ENCODE data around the gene CCNG2. TPM values are rescaled to one million over a fixed set of nuclear protein-coding genes. Genes with fewer than 3 reads are reported as not detected.

Gene CCNG2
- total RNA-seq, 1 donor from 2014 or later: 39.3 TPM

DNA sequence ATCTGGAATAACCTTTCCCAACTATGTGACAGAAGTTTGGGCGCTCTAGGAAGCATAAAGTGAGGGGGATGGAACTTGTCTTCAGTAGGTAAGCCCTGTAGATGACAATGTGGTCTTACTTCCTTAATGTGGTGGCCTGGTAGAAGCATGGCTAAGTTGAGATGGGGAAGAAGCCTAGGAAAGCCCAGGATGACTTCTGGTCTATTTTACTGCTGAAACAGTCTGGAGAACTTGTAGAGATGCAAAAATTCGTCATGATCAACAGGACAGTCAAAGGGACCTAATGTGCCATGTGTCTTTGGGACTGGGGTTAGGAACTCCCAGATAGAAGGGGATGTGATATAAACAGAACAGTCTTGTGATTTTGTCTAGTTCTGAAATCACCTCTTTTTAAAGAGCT lies 40.8 kb downstream of the CCNG2 start:
- H3K36me3 ChIP-seq: no peaks in the 10 kb centered on the region
- intact Hi-C loops (cut with DNase I): no loop called here
- H3K9me3 ChIP-seq: no peaks in the 10 kb centered on the region
- ATAC-seq (peak in 1 of 2 donors; percentile 14), DNase-seq (no peak)
- no peaks in the 10 kb centered on the region for H3K4me1 ChIP-seq
- H3K4me3 ChIP-seq: no peak overlapping the region
- H3K27ac ChIP-seq: no peak overlapping the region
- no peaks in the 10 kb centered on the region for H3K27me3 ChIP-seq (ENCODE audit: low read depth)
- TF ChIP-seq, protein P1, sequence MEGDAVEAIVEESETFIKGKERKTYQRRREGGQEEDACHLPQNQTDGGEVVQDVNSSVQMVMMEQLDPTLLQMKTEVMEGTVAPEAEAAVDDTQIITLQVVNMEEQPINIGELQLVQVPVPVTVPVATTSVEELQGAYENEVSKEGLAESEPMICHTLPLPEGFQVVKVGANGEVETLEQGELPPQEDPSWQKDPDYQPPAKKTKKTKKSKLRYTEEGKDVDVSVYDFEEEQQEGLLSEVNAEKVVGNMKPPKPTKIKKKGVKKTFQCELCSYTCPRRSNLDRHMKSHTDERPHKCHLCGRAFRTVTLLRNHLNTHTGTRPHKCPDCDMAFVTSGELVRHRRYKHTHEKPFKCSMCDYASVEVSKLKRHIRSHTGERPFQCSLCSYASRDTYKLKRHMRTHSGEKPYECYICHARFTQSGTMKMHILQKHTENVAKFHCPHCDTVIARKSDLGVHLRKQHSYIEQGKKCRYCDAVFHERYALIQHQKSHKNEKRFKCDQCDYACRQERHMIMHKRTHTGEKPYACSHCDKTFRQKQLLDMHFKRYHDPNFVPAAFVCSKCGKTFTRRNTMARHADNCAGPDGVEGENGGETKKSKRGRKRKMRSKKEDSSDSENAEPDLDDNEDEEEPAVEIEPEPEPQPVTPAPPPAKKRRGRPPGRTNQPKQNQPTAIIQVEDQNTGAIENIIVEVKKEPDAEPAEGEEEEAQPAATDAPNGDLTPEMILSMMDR (IDR thresholded peaks at IDR 0.05): no peak

DNA sequence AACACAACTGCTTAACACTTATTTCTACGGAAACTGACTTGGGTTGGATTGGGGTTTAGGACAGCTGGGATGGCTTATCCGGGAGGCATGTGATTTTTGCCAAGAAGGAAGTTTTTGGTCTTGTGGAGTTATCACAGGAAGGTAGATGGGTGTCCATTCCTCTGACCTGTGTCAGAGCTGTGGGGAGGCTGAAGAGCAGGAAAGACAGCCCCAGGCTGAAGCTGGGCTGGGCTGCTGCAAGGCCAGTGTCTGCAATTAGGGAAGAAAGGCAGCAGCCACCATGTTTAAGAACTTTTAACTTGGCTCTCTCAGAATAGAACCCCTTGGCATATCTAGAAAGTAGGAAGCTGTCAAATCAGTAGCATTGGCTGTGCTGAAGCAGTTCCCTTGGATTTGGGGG lies 42.3 kb downstream of the CCNG2 start:
- Histone ChIP-seq H3K4me3 (no peak overlapping the region), H3K9me3 (no peaks in the 10 kb centered on the region), H3K36me3 (no peaks in the 10 kb centered on the region), H3K27me3 (ENCODE audit: low read depth) (no peaks in the 10 kb centered on the region), H3K4me1 (no peaks in the 10 kb centered on the region), H3K27ac (no peak overlapping the region)
- TF ChIP-seq, protein P1 (IDR thresholded peaks at IDR 0.05): no peak
- ATAC-seq (no peak), DNase-seq (no peak)
- intact Hi-C loops (cut with DNase I): no loop called here

- intact Hi-C loops (cut with DNase I): no loop called here
- Histone ChIP-seq H3K4me3 (no peak overlapping the region), H3K9me3 (no peaks in the 10 kb centered on the region), H3K27ac (no peak overlapping the region), H3K4me1 (no peaks in the 10 kb centered on the region), H3K27me3 (ENCODE audit: low read depth) (no peaks in the 10 kb centered on the region), H3K36me3 (no peaks in the 10 kb centered on the region)
- DNase-seq (no peak), ATAC-seq (no peak)
- TF ChIP-seq, protein P1 (IDR thresholded peaks at IDR 0.05): no peak
Measured at GRCh38 chr4:77199701-77200100, 42.7 kb downstream of the CCNG2 start.

GRCh38 chr4:77201343-77201742 lies 44.3 kb downstream of the CCNG2 start:
- Histone ChIP-seq H3K4me3 (no peak overlapping the region), H3K36me3 (no peaks in the 10 kb centered on the region), H3K9me3 (no peaks in the 10 kb centered on the region), H3K27me3 (ENCODE audit: low read depth) (no peaks in the 10 kb centered on the region), H3K27ac (no peak overlapping the region), H3K4me1 (no peaks in the 10 kb centered on the region)
- intact Hi-C loops (cut with DNase I): no loop called here
- TF ChIP-seq, protein P1 (IDR thresholded peaks at IDR 0.05): no peak
- no peak for DNase-seq
- no peak for ATAC-seq

GRCh38 chr4:77201857-77202256 lies 44.9 kb downstream of the CCNG2 start:
- H3K36me3 ChIP-seq: no peaks in the 10 kb centered on the region
- no peak overlapping the region for H3K4me3 ChIP-seq
- intact Hi-C loops (cut with DNase I): no loop called here
- H3K9me3 ChIP-seq: no peaks in the 10 kb centered on the region
- H3K27ac ChIP-seq: no peak overlapping the region
- DNase-seq (no peak), ATAC-seq (peak in 1 of 2 donors; percentile 39)
- no peaks in the 10 kb centered on the region for H3K27me3 ChIP-seq (ENCODE audit: low read depth)
- TF ChIP-seq, protein P1 (IDR thresholded peaks at IDR 0.05): no peak
- H3K4me1 ChIP-seq: no peaks in the 10 kb centered on the region

GRCh38 chr4:77202491-77202890 lies 45.5 kb downstream of the CCNG2 start:
- H3K27me3 ChIP-seq (ENCODE audit: low read depth): no peaks in the 10 kb centered on the region
- intact Hi-C loops (cut with DNase I): no loop called here
- H3K36me3 ChIP-seq: no peaks in the 10 kb centered on the region
- DNase-seq (no peak), ATAC-seq (peak in 1 of 2 donors; percentile 31)
- H3K4me1 ChIP-seq: no peaks in the 10 kb centered on the region
- TF ChIP-seq, protein P1 (IDR thresholded peaks at IDR 0.05): no peak
- H3K4me3 ChIP-seq: no peak overlapping the region
- no peaks in the 10 kb centered on the region for H3K9me3 ChIP-seq
- H3K27ac ChIP-seq: no peak overlapping the region
